ENCODE data around the gene FAHD2B. TPM values are rescaled to one million over a fixed set of nuclear protein-coding genes. Genes with fewer than 3 reads are reported as not detected.

The FAHD2B gene, protein sequence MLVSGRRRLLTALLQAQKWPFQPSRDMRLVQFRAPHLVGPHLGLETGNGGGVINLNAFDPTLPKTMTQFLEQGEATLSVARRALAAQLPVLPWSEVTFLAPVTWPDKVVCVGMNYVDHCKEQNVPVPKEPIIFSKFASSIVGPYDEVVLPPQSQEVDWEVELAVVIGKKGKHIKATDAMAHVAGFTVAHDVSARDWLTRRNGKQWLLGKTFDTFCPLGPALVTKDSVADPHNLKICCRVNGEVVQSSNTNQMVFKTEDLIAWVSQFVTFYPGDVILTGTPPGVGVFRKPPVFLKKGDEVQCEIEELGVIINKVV
- total RNA-seq, result 12.6 TPM

DNA sequence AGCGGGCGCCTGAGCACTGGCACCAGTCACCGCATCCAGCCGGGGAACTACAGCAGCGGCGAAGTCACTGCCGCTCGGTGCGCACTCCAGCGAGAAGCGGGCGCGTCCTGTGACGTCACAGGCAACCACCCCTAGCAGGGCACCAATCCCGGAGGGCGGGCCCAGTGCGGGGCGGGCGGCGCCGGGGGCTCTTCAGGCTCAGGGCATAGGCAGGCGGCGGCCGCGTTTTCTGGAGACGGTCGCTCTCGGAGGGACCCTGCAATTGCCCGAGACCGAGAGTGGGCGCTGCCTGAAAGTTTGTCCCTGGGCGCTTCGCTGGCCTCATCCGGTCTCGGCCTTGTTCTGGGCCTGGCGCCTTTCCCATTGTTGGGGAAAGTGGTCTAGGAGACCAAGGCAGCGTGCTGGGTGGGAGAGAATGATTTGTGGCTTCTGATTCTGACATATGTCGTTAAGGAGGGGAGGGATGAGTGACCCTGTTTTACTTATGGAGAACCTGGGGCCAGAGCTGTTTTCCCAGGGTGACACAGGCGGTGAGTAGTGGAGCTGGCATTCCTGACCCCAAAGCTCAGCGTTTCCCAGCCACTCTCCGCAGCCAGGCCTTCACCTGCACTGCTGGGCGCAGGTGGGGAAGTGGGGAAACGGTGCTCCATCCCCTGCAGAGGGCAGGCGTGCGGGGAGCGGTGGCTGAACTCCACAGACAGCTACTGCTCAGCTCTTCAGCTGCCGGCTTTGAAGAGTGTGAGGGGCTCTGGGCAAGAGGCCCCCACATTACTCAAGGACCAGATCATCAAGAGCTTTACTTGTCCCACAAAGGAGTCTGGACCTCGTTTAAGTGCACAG is at the start of gene FAHD2B:
TSS of gene FAHD2B (minus strand) at position 111 of the 840 bp plus-strand sequence. CDS start 3,176 bp downstream, outside the sequence.

DNA sequence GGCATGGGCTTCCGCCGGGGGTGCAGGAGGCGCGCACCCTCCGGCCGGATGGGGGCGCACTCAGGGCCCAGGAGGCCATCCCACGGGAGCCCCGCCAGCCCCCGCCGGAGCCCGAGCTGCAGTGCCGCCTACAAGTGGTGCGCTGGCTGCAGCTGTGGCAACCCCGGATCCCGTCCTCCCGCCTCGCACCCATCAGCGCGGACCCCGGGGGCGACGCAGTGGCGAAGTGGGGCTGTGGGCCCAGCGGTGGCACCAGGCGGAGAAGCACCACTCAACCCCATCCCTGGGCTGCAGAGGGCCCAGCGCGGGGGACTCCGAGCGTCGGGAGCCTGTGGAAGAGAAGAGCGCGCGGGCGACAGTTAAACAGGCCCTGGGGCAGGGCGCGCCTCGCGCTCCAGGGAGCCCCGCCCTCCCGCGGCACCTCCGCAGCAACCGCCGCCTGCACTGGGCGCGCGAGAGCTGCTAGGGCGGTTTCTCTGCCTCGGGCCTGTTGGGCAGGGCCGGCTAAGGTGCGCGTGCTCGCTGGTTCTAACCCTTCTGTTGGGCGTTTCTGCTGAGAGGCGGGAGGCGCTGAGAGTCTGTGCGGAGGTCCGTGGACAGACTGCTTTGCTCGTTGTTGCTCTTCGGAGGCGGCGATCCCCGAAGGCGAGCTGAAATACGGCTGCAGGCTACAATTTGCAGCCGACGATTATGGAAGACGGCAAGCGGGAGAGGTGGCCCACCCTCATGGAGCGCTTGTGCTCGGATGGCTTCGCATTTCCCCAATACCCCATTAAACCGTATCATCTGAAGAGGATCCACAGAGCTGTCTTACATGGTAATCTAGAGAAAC is 18.6 kb upstream of the FAHD2B start, which contains the start of gene ANKRD36:
TSS of gene ANKRD36 (plus strand) at position 104 of the 832 bp plus-strand sequence. CDS start at position 691, 587 bp downstream.

Small RNA genes within 50 kb of the gene (small RNA-seq; reads per million reads assigned to genes)
- gene AC018892.1 (ENCODE audit: low replicate concordance) (not detected), gene IGKV1OR2-3 (ENCODE audit: low replicate concordance) (not detected), gene IGKV2OR2-2 (ENCODE audit: low replicate concordance) (not detected), gene RN7SL313P (ENCODE audit: low replicate concordance) (not detected)

Other genes with a start within 250 kb of the FAHD2B start
- gene ANKRD39, start 236.9 kb downstream of the FAHD2B start, total RNA-seq, result 10.6 TPM
- gene SEMA4C, start 224.8 kb downstream of the FAHD2B start, total RNA-seq, result 41.6 TPM
- not detected for gene FAM178B, start 108.3 kb downstream of the FAHD2B start, total RNA-seq
- 66.1 TPM for gene ANKRD36, start 18.3 kb upstream of the FAHD2B start, total RNA-seq

All from metanephros (tissue), 2 donors.